Astrocyte (in vitro differentiated cells and primary cell): Measurements from ENCODE around the gene FAIM. TPM values are rescaled to one million over a fixed set of nuclear protein-coding genes. Genes with fewer than 3 reads are reported as not detected.

ENCODE experiments used
- DNase-seq: peaks from one replicate; pipeline ENCODE4 v3.0.0-alpha.2; 2010; ENCODE audit warnings: low read depth
- FAIRE-seq: peaks from 2 replicates; lab custom pipeline; 2011; peaks lifted over from hg19 to GRCh38; lab: Jason Lieb, UNC
- H2AFZ ChIP-seq: 2 replicates; pipeline ENCODE4 v1.6.0; 2012; ENCODE audit warnings: low read depth, low read length, inconsistent platforms
- H3K27ac ChIP-seq: 2 replicates; pipeline ENCODE4 v1.5.1; 2011; ENCODE audit warnings: low read depth, low read length, inconsistent platforms
- H3K27me3 ChIP-seq: 2 replicates; pipeline ENCODE4 v1.6.0; 2011; ENCODE audit warnings: low read length, inconsistent platforms; ENCODE audit not compliant: insufficient read depth
- H3K36me3 ChIP-seq: 2 replicates; pipeline ENCODE4 v1.5.1; 2011; ENCODE audit warnings: low read length, inconsistent platforms; ENCODE audit not compliant: insufficient read depth
- H3K4me1 ChIP-seq: 2 replicates; pipeline ENCODE4 v1.5.1; 2011; ENCODE audit warnings: low read length, inconsistent platforms; ENCODE audit not compliant: insufficient read depth
- H3K4me2 ChIP-seq: 2 replicates; pipeline ENCODE4 v1.6.0; 2012; ENCODE audit warnings: low read length, inconsistent platforms
- H3K4me3 ChIP-seq: 2 replicates; pipeline ENCODE4 v1.5.1; 2011; ENCODE audit warnings: low read depth, mild to moderate bottlenecking, low read length, inconsistent platforms; ENCODE audit not compliant: insufficient read depth
- H3K79me2 ChIP-seq: 2 replicates; pipeline ENCODE4 v1.6.0; 2012; ENCODE audit warnings: mild to moderate bottlenecking, low read length, inconsistent platforms; ENCODE audit not compliant: insufficient read depth
- H3K9ac ChIP-seq: 2 replicates; pipeline ENCODE4 v1.6.0; 2012; ENCODE audit warnings: mild to moderate bottlenecking, low read length, inconsistent platforms
- H3K9me3 ChIP-seq: 2 replicates; pipeline ENCODE4 v1.5.1; 2012; ENCODE audit warnings: low read depth, mild to moderate bottlenecking, low read length, inconsistent platforms; ENCODE audit not compliant: insufficient read depth
- H4K20me1 ChIP-seq: 2 replicates; pipeline ENCODE4 v1.6.0; 2012; ENCODE audit warnings: low read length, inconsistent platforms; ENCODE audit not compliant: insufficient read depth
- H3K27ac Mint-ChIP-seq: one replicate; pipeline ENCODE4 v1.8.0; 2021; ENCODE audit warnings: mild to moderate bottlenecking, mixed read lengths; ENCODE audit not compliant: unreplicated experiment
- H3K27me3 Mint-ChIP-seq: one replicate; pipeline ENCODE4 v1.8.0; 2021; ENCODE audit warnings: low read depth, mixed read lengths; ENCODE audit not compliant: unreplicated experiment
- H3K36me3 Mint-ChIP-seq: one replicate; pipeline ENCODE4 v1.8.0; 2021; ENCODE audit warnings: low read depth, mixed read lengths; ENCODE audit not compliant: unreplicated experiment
- H3K4me1 Mint-ChIP-seq: one replicate; pipeline ENCODE4 v1.8.0; 2021; ENCODE audit warnings: low read depth, mixed read lengths; ENCODE audit not compliant: unreplicated experiment
- H3K4me3 Mint-ChIP-seq: one replicate; pipeline ENCODE4 v1.8.0; 2021; ENCODE audit warnings: mild to moderate bottlenecking, moderate library complexity, mixed read lengths; ENCODE audit not compliant: unreplicated experiment
- H3K9me3 Mint-ChIP-seq: one replicate; pipeline ENCODE4 v1.8.0; 2021; ENCODE audit warnings: mild to moderate bottlenecking, mixed read lengths; ENCODE audit not compliant: unreplicated experiment
- EZH2 ChIP-seq: IDR thresholded peaks from 2 replicates; pipeline ENCODE4 v1.6.1; 2012; ENCODE audit warnings: mild to moderate bottlenecking, low read length, inconsistent platforms; ENCODE audit not compliant: insufficient read depth
- total RNA-seq: library from RNA; stranded (reverse); gene quantifications from 2 replicates; pipeline ENCODE4 v1.2.1, GENCODE V29; 2021
- TF ChIP-seq, protein P1 (sequence below): IDR thresholded peaks from 2 replicates; pipeline ENCODE4 v1.5.1; 2011; ENCODE audit warnings: low read depth, mild to moderate bottlenecking, inconsistent platforms, low read length, moderate library complexity; ENCODE audit not compliant: insufficient read depth

The FAIM gene
- total RNA-seq, 1 donor from 2014 or later, result 8.3 TPM

DNA sequence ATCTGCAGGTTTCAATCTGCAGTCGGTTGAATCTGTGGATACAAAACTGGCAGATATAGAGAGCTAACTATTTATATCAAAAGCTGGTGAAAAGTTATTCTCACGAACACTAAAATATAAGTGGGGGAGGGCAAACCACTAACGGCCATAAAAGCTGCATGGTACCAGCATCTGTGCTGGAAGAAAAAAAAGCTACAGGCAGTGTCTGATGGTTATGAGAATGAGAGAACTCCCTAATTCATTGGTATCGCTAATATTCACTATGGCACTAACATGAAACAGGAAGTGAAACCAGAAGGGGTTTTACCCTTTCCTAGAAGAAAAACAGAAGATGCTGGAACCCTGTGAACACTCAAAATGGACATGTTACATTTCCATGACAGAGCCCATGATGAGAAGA lies 30.4 kb upstream of the FAIM start:
- Histone ChIP-seq H3K27ac (no peak overlapping the region), H3K4me3 (no peak overlapping the region), H3K36me3 (no peaks in the 10 kb centered on the region), H3K27me3 (no peaks in the 10 kb centered on the region), H2AFZ (no peak overlapping the region), H3K9me3 (no peaks in the 10 kb centered on the region), H3K9ac (no peak overlapping the region), H4K20me1 (peaks cover 7% of the 10 kb centered on the region), H3K4me1 (no peaks in the 10 kb centered on the region), H3K4me2 (no peak overlapping the region), H3K79me2 (peaks cover 4% of the 10 kb centered on the region)
- no peak for DNase-seq
- H3K27ac Mint-ChIP-seq, result no peak overlapping the region
- no peak overlapping the region for H3K4me3 Mint-ChIP-seq
- TF ChIP-seq EZH2, result no peak
- TF ChIP-seq, protein P1, sequence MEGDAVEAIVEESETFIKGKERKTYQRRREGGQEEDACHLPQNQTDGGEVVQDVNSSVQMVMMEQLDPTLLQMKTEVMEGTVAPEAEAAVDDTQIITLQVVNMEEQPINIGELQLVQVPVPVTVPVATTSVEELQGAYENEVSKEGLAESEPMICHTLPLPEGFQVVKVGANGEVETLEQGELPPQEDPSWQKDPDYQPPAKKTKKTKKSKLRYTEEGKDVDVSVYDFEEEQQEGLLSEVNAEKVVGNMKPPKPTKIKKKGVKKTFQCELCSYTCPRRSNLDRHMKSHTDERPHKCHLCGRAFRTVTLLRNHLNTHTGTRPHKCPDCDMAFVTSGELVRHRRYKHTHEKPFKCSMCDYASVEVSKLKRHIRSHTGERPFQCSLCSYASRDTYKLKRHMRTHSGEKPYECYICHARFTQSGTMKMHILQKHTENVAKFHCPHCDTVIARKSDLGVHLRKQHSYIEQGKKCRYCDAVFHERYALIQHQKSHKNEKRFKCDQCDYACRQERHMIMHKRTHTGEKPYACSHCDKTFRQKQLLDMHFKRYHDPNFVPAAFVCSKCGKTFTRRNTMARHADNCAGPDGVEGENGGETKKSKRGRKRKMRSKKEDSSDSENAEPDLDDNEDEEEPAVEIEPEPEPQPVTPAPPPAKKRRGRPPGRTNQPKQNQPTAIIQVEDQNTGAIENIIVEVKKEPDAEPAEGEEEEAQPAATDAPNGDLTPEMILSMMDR, result no peak
- no peaks in the 10 kb centered on the region for H3K27me3 Mint-ChIP-seq
- FAIRE-seq, result no peak
- peaks cover 4% of the 10 kb centered on the region for H3K36me3 Mint-ChIP-seq
- peaks cover 11% of the 10 kb centered on the region for H3K9me3 Mint-ChIP-seq
- H3K4me1 Mint-ChIP-seq, result no peaks in the 10 kb centered on the region

DNA sequence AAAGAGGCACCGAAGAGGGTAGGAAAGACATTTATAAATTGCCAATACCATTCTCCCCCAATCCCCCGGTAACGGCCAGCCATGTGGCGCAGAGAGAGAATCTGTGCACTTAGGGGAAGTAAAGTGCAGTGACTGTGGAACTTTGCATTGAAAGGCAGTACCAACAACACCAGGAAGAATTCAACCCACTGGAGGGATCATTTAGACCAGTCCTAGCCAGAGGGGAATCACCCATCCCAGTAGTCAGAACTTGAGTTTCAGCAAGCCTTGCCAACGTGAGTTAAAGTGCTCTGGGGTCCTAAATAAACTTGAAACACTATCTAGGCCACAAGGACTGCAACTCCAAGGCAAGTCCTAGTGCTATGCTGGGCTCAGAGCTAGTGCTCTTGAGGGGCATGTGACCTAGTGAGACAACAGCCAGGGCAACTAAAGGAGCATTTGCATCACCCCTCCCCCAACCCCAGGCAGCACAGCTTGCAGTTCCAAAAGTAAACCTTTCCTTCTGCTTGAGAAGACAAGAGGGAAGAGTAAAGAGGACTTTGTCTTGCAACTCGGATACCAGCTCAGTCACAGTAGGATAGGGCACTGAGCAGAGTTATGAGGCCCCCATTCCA lies 29.5 kb upstream of the FAIM start:
- H3K27ac Mint-ChIP-seq, result no peak overlapping the region
- no peaks in the 10 kb centered on the region for H3K4me1 Mint-ChIP-seq
- DNase-seq, result no peak
- H3K9ac ChIP-seq, result no peak overlapping the region
- H3K36me3 Mint-ChIP-seq, result peaks cover 2% of the 10 kb centered on the region
- no peak overlapping the region for H3K4me3 Mint-ChIP-seq
- H3K79me2 ChIP-seq, result peaks cover 4% of the 10 kb centered on the region
- no peak overlapping the region for H2AFZ ChIP-seq
- H4K20me1 ChIP-seq, result peaks cover 7% of the 10 kb centered on the region
- no peak overlapping the region for H3K4me2 ChIP-seq
- peaks cover 4% of the 10 kb centered on the region for H3K9me3 Mint-ChIP-seq
- H3K9me3 ChIP-seq, result no peaks in the 10 kb centered on the region
- H3K36me3 ChIP-seq, result no peaks in the 10 kb centered on the region
- FAIRE-seq, result no peak
- no peaks in the 10 kb centered on the region for H3K27me3 ChIP-seq
- no peak for TF ChIP-seq EZH2
- TF ChIP-seq, protein P1, result no peak
- no peak overlapping the region for H3K4me3 ChIP-seq
- no peak overlapping the region for H3K27ac ChIP-seq
- no peaks in the 10 kb centered on the region for H3K27me3 Mint-ChIP-seq
- no peaks in the 10 kb centered on the region for H3K4me1 ChIP-seq

DNA sequence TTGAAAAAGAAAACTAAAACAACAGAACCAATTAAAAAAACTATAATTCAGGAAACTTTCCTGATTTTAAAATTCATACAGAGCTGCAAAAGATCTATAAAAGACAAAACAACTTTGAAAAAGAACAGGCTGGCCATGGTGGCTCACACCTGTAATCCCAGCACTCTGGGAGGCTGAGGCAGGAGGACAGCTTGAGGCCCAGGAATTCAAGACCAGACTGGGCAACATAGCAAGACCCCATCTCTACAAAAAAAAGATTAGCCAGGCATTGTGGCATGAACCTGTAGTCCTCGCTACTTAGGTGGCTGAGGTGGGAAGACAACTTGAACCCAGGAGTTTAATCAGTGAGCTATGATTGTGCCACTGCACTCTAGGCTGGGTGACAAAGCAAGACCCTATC lies 21.2 kb upstream of the FAIM start:
- H3K4me1 ChIP-seq, result no peaks in the 10 kb centered on the region

More for the DNA sequence above, 21.2 kb upstream of the FAIM start:
- Histone ChIP-seq H4K20me1 (no peaks in the 10 kb centered on the region), H3K4me3 (no peak overlapping the region), H3K27ac (no peak overlapping the region), H3K79me2 (no peaks in the 10 kb centered on the region), H2AFZ (no peak overlapping the region), H3K9me3 (no peaks in the 10 kb centered on the region), H3K27me3 (no peaks in the 10 kb centered on the region), H3K9ac (no peak overlapping the region), H3K36me3 (no peaks in the 10 kb centered on the region), H3K4me2 (no peak overlapping the region)
- DNase-seq, result no peak
- no peak for TF ChIP-seq EZH2
- TF ChIP-seq, protein P1, result no peak
- Mint-ChIP-seq H3K4me1 (no peaks in the 10 kb centered on the region), H3K9me3 (no peaks in the 10 kb centered on the region), H3K27me3 (no peaks in the 10 kb centered on the region), H3K27ac (no peak overlapping the region), H3K4me3 (no peak overlapping the region), H3K36me3 (no peaks in the 10 kb centered on the region)
- no peak for FAIRE-seq
